Loucy (cell line): Measurements from ENCODE around the gene HIVEP1.

Experiments
- H2AFZ ChIP-seq: fragments of 200-600 bp; sonication (generic); 2 replicates; pipeline ENCODE4 v1.6.0; 2016; ENCODE audit warnings: antibody characterized with exemption, mild to moderate bottlenecking, low read length, moderate library complexity
- H3F3A ChIP-seq: fragments of 200-600 bp; 2 replicates; pipeline ENCODE4 v1.6.0; 2016; ENCODE audit warnings: antibody characterized with exemption, low read depth, mild to moderate bottlenecking
- H3K27me3 ChIP-seq: fragments of 200-600 bp; sonication (generic); 2 replicates; pipeline ENCODE4 v1.6.1; 2014; ENCODE audit warnings: low read length, mild to moderate bottlenecking; ENCODE audit not compliant: insufficient read depth, poor library complexity, severe bottlenecking
- H3K36me3 ChIP-seq: fragments of 200-600 bp; sonication (generic); 2 replicates; pipeline ENCODE4 v1.6.1; 2016; ENCODE audit warnings: low read length; ENCODE audit not compliant: insufficient read depth
- H3K4me1 ChIP-seq: fragments of 200-600 bp; sonication (generic); 2 replicates; pipeline ENCODE4 v1.5.1; 2014; ENCODE audit warnings: low read length, mild to moderate bottlenecking; ENCODE audit not compliant: insufficient read depth, poor library complexity, severe bottlenecking
- H3K4me2 ChIP-seq: fragments of 200-600 bp; sonication (generic); 2 replicates; pipeline ENCODE4 v1.6.0; 2014; ENCODE audit warnings: antibody characterized with exemption, low read length, low read depth, mild to moderate bottlenecking; ENCODE audit not compliant: poor library complexity, severe bottlenecking
- H3K4me3 ChIP-seq: fragments of 200-600 bp; sonication (generic); 2 replicates; pipeline ENCODE4 v1.5.1; 2014; ENCODE audit warnings: low read length, mild to moderate bottlenecking, mixed read lengths; ENCODE audit not compliant: poor library complexity, severe bottlenecking
- H3K79me2 ChIP-seq: fragments of 200-600 bp; sonication (generic); 2 replicates; pipeline ENCODE4 v1.6.1; 2014; ENCODE audit warnings: low read length; ENCODE audit not compliant: insufficient read depth
- H3K9ac ChIP-seq: fragments of 200-600 bp; sonication (generic); 2 replicates; pipeline ENCODE4 v1.6.0; 2014; ENCODE audit warnings: mild to moderate bottlenecking, low read depth, low read length, moderate library complexity; ENCODE audit not compliant: poor library complexity, severe bottlenecking
- H3K9me2 ChIP-seq: fragments of 200-600 bp; sonication (generic); replicated peaks from 2 replicates; pipeline ENCODE4 v1.6.1; 2016; ENCODE audit warnings: low read depth, low read length, mixed read lengths
- H3K9me3 ChIP-seq: fragments of 200-600 bp; sonication (generic); 2 replicates; pipeline ENCODE4 v1.6.1; 2014; ENCODE audit warnings: mild to moderate bottlenecking, antibody characterized with exemption, low read length, low read depth; ENCODE audit not compliant: insufficient read depth
- H4K20me1 ChIP-seq: fragments of 200-600 bp; sonication (generic); 2 replicates; pipeline ENCODE4 v1.6.0; 2014; ENCODE audit warnings: antibody characterized with exemption, low read length, mild to moderate bottlenecking; ENCODE audit not compliant: insufficient read depth, poor library complexity, severe bottlenecking
- EZH2phosphoT487 ChIP-seq: fragments of 200-600 bp; IDR thresholded peaks from 2 replicates; pipeline ENCODE4 v1.6.1; 2018; ENCODE audit warnings: antibody characterized with exemption, mild to moderate bottlenecking, moderate library complexity, borderline replicate concordance
- TF ChIP-seq, protein P1 (sequence below): fragments of 200-600 bp; sonication (generic); conservative IDR thresholded peaks from 2 replicates; pipeline ENCODE4 v1.5.1; 2014; ENCODE audit warnings: mild to moderate bottlenecking, antibody characterized with exemption, low read length

The HIVEP1 gene

DNA sequence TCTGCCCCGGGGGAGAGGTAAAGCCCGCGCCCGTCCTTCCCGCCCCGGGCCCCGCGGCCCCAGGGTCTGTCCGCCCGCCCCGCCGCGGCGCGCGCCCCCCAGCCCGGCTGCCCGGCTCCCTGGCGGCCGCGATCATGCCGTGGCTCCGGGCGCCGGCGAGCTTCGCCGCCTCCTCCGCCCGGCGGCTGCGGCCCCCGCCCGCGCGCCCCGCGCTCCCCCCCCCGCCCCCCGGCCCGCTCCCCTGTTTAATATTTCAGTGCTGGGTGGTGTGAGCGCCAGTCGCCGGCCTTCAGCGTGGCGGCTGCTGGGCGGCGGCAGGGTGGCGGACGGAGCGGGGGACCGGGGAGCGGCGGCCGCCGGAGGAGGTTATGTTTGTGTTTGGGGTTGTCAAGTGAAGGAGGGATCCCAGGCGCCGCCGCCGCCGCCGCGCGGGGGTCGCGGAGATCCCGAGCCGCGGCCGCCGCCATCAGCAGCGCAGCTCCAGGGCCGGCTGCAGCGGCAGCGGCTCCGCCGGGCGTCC lies at the start of gene HIVEP1:
Gene HIVEP1 (plus strand): TSS at position 275 of the 520 bp plus-strand sequence. CDS start 3,317 bp downstream, outside the sequence.
- Histone ChIP-seq H3F3A (peaks cover 13% of the 10 kb centered on the region), H3K4me3 (peak within 1 kb of the TSS; percentile 96), H3K27me3 (no peaks in the 10 kb centered on the region), H3K36me3 (no peaks in the 10 kb centered on the region), H4K20me1 (peaks cover 34% of the 10 kb centered on the region), H3K9me3 (no peaks in the 10 kb centered on the region), H3K79me2 (peaks cover 47% of the 10 kb centered on the region), H3K9ac (peak within 1 kb of the TSS; percentile 91), H2AFZ (peak within 1 kb of the TSS; percentile 72; the same call in 1 of the 2 replicates), H3K4me1 (peaks cover 57% of the 10 kb centered on the region), H3K9me2 (no peaks in the 10 kb centered on the region), H3K4me2 (peak within 1 kb of the TSS; percentile 89)
- no peak for TF ChIP-seq EZH2phosphoT487
- TF ChIP-seq, protein P1, sequence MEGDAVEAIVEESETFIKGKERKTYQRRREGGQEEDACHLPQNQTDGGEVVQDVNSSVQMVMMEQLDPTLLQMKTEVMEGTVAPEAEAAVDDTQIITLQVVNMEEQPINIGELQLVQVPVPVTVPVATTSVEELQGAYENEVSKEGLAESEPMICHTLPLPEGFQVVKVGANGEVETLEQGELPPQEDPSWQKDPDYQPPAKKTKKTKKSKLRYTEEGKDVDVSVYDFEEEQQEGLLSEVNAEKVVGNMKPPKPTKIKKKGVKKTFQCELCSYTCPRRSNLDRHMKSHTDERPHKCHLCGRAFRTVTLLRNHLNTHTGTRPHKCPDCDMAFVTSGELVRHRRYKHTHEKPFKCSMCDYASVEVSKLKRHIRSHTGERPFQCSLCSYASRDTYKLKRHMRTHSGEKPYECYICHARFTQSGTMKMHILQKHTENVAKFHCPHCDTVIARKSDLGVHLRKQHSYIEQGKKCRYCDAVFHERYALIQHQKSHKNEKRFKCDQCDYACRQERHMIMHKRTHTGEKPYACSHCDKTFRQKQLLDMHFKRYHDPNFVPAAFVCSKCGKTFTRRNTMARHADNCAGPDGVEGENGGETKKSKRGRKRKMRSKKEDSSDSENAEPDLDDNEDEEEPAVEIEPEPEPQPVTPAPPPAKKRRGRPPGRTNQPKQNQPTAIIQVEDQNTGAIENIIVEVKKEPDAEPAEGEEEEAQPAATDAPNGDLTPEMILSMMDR = no peak

DNA sequence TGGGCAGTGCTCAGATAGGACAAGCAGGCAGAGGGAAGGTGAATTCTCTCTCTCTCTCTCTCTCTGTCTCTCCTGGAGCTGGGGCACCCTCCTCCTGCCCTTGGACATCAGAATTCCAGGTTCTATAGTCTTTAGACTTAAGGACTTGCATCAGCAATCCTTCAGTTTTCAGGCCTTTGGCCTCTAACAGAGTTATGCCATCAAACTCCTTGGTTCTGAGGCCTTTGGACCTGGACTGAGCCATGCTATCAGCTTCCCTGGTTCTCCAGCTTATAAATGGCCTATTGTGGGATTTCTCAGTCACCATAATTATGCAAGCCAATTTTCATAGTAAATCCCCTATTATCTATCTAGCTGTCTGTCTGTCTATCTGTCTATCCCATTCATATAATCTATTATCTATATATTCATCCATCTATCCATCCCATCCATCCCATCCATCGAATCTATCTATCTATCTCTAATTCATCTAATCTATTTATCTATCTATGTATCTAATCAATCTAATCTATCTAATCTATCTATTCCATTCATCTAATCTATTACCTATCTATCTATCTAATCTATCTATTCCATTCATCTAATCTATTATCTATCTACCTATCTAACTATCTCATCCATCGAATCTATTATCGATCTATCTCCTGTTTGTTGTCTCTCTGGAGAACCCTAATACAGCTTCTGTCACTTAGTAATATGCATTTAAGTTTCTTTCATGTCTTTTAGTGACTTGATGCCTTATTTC lies 48.2 kb upstream of the HIVEP1 start:
- Histone ChIP-seq H3K9ac (no peak overlapping the region), H3K9me2 (no peaks in the 10 kb centered on the region), H3F3A (no peaks in the 10 kb centered on the region), H3K9me3 (no peaks in the 10 kb centered on the region), H3K4me1 (peaks cover 8% of the 10 kb centered on the region), H3K4me3 (no peak overlapping the region), H3K36me3 (no peaks in the 10 kb centered on the region), H3K4me2 (no peak overlapping the region), H3K79me2 (no peaks in the 10 kb centered on the region), H4K20me1 (no peaks in the 10 kb centered on the region), H3K27me3 (no peaks in the 10 kb centered on the region), H2AFZ (no peak overlapping the region)
- TF ChIP-seq EZH2phosphoT487 = no peak
- TF ChIP-seq, protein P1 = no peak

GRCh38 chr6:11964729-11965335 lies 47.3 kb upstream of the HIVEP1 start:
- H3K4me2 ChIP-seq = no peak overlapping the region
- H3K79me2 ChIP-seq = no peaks in the 10 kb centered on the region
- no peaks in the 10 kb centered on the region for H3K36me3 ChIP-seq
- H3K9ac ChIP-seq = no peak overlapping the region
- H3K4me3 ChIP-seq = no peak overlapping the region
- no peaks in the 10 kb centered on the region for H3K27me3 ChIP-seq
- TF ChIP-seq, protein P1 = no peak
- TF ChIP-seq EZH2phosphoT487 = no peak
- H3K4me1 ChIP-seq = peaks cover 9% of the 10 kb centered on the region
- no peaks in the 10 kb centered on the region for H4K20me1 ChIP-seq
- H3K9me2 ChIP-seq = no peaks in the 10 kb centered on the region
- H3K9me3 ChIP-seq = no peaks in the 10 kb centered on the region
- no peaks in the 10 kb centered on the region for H3F3A ChIP-seq
- no peak overlapping the region for H2AFZ ChIP-seq
